ENCODE measurements around the gene SMC6. TPM values are rescaled to one million over a fixed set of nuclear protein-coding genes. Genes with fewer than 3 reads are reported as not detected.

The SMC6 gene
- polyA plus RNA-seq, 3 donors: 3.8 to 6.1 (median 5.1) TPM

GRCh38 chr2:17625446-17625845 is 128.2 kb downstream of the SMC6 start:
- DNase-seq: no peak
- Mint-ChIP-seq H3K36me3 (no peaks in the 10 kb centered on the region), H3K27ac (no peak overlapping the region), H3K4me3 (no peak overlapping the region), H3K4me1 (no peaks in the 10 kb centered on the region), H3K9me3 (peaks cover 2 to 13% (median 7%) of the 10 kb centered on the region in 7 donors), H3K27me3 (ENCODE audit: low read depth in 3 of 3) (peaks cover 1 to 7% (median 5%) of the 10 kb centered on the region in 3 donors)
- no peak overlapping the region for H3K27ac ChIP-seq (ENCODE audit: low read depth in 1 of 2, low read length in 2 of 2)
- no peaks in the 10 kb centered on the region for H3K79me2 ChIP-seq (ENCODE audit: insufficient read depth, low read length)
- no peak for TF ChIP-seq CTCF (IDR thresholded peaks at IDR 0.05)
- peaks cover 0 to 5% of the 10 kb centered on the region in 2 donors for H3K9me3 ChIP-seq (replicated peaks in 1 of 2; ENCODE audit: control insufficient read depth in 1 of 2, insufficient read depth in 1 of 2, low read length in 2 of 2)
- no peak overlapping the region for H2AFZ ChIP-seq (ENCODE audit: insufficient read depth, low read depth, low read length, poor library complexity, severe bottlenecking)
- no peak overlapping the region for H3K4me3 ChIP-seq (replicated peaks in 1 of 3; ENCODE audit: low read depth in 2 of 3, low read length in 3 of 3)
- no peaks in the 10 kb centered on the region for H3K4me1 ChIP-seq (ENCODE audit: control insufficient read depth in 1 of 2, insufficient read depth in 2 of 2, low read length in 2 of 2)
- H3K4me2 ChIP-seq (replicated peaks; ENCODE audit: extremely low read depth, low read length, poor library complexity, severe bottlenecking): no peak overlapping the region
- H4K20me1 ChIP-seq (ENCODE audit: insufficient read depth, low read length): no peaks in the 10 kb centered on the region
- no peak overlapping the region for H3K9ac ChIP-seq (ENCODE audit: insufficient read depth, low read length, poor library complexity, severe bottlenecking)
- no peaks in the 10 kb centered on the region for H3K36me3 ChIP-seq (replicated peaks in 1 of 2; ENCODE audit: control insufficient read depth in 1 of 2, insufficient read depth in 2 of 2, low read length in 2 of 2)
- H3K27me3 ChIP-seq (ENCODE audit: control insufficient read depth in 2 of 2, insufficient read depth in 2 of 2, low read length in 2 of 2): no peaks in the 10 kb centered on the region
- WGBS (ENCODE audit: insufficient coverage): 83% methylated on average over 1 of the region's 3 CpGs
- intact Hi-C loops (cut with micrococcal nuclease): no loop called here

- H3K27me3 Mint-ChIP-seq (ENCODE audit: low read depth in 3 of 3): peaks cover 1 to 11% (median 6%) of the 10 kb centered on the region in 3 donors
- H4K20me1 ChIP-seq (ENCODE audit: insufficient read depth, low read length): no peaks in the 10 kb centered on the region
Measured at GRCh38 chr2:17621781-17622180, 131.8 kb downstream of the SMC6 start.

More at GRCh38 chr2:17621781-17622180, 131.8 kb downstream of the SMC6 start:
- no peak overlapping the region for H3K4me3 Mint-ChIP-seq
- intact Hi-C loops (cut with micrococcal nuclease): no loop called here
- Histone ChIP-seq H2AFZ (ENCODE audit: insufficient read depth, low read depth, low read length, poor library complexity, severe bottlenecking) (no peak overlapping the region), H3K79me2 (ENCODE audit: insufficient read depth, low read length) (no peaks in the 10 kb centered on the region), H3K4me1 (ENCODE audit: control insufficient read depth in 1 of 2, insufficient read depth in 2 of 2, low read length in 2 of 2) (no peaks in the 10 kb centered on the region), H3K9ac (ENCODE audit: insufficient read depth, low read length, poor library complexity, severe bottlenecking) (no peak overlapping the region), H3K36me3 (replicated peaks in 1 of 2; ENCODE audit: control insufficient read depth in 1 of 2, insufficient read depth in 2 of 2, low read length in 2 of 2) (no peaks in the 10 kb centered on the region), H3K27me3 (ENCODE audit: control insufficient read depth in 2 of 2, insufficient read depth in 2 of 2, low read length in 2 of 2) (no peaks in the 10 kb centered on the region), H3K4me3 (replicated peaks in 1 of 3; ENCODE audit: low read depth in 2 of 3, low read length in 3 of 3) (no peak overlapping the region), H3K27ac (ENCODE audit: low read depth in 1 of 2, low read length in 2 of 2) (no peak overlapping the region), H3K9me3 (replicated peaks in 1 of 2; ENCODE audit: control insufficient read depth in 1 of 2, insufficient read depth in 1 of 2, low read length in 2 of 2) (no peaks in the 10 kb centered on the region), H3K4me2 (replicated peaks; ENCODE audit: extremely low read depth, low read length, poor library complexity, severe bottlenecking) (no peak overlapping the region)
- no peak for DNase-seq
- no CpG with 5 or more reads among the region's 2 CpGs for WGBS (ENCODE audit: insufficient coverage)
- H3K27ac Mint-ChIP-seq: no peak overlapping the region
- H3K9me3 Mint-ChIP-seq: peaks cover 0 to 9% (median 2%) of the 10 kb centered on the region in 7 donors
- H3K36me3 Mint-ChIP-seq: no peaks in the 10 kb centered on the region
- no peaks in the 10 kb centered on the region for H3K4me1 Mint-ChIP-seq
- no peak for TF ChIP-seq CTCF (IDR thresholded peaks at IDR 0.05)

Measured in CD14-positive monocyte (primary cell).